ENCODE measurements around the gene PRKD2. TPM values are rescaled to one million over a fixed set of nuclear protein-coding genes. Genes with fewer than 3 reads are reported as not detected.

Gene PRKD2
- total and polyA plus RNA-seq, 10 of the 15 experiments (the other 5 are each of a cell fraction or from before 2014, with no cell fraction given): 2.3 to 98.8 (median 32.9) TPM

- no peak for TF ChIP-seq CUX1 (IDR thresholded peaks at IDR 0.05; ENCODE audit: insufficient replicate concordance, low read depth, low read length)
Measured at GRCh38 chr19:46756544-46756888, 39.6 kb upstream of the PRKD2 start (continued).

- Histone ChIP-seq H4K20me1 (ENCODE audit: control insufficient read depth, insufficient read depth) (no peaks in the 10 kb centered on the region; the same call in 1 of the 2 replicates), H3K27me3 (replicated peaks in 1 of 2; ENCODE audit: control insufficient read depth in 2 of 2, insufficient read depth in 2 of 2, low read length in 1 of 2) (no peaks in the 10 kb centered on the region), H3K4me2 (ENCODE audit: control insufficient read depth, insufficient read depth) (no peak overlapping the region), H3K9ac (ENCODE audit: control insufficient read depth, insufficient read depth, low read length) (no peak overlapping the region), H3K79me2 (ENCODE audit: control insufficient read depth, insufficient read depth, low read length) (no peaks in the 10 kb centered on the region), H3K9me3 (replicated peaks; ENCODE audit: control insufficient read depth, insufficient read depth, low read length) (no peaks in the 10 kb centered on the region), H3K4me3 (no peak overlapping the region), H3K36me3 (ENCODE audit: control insufficient read depth in 2 of 2, insufficient read depth in 2 of 2, low read length in 1 of 2) (no peaks in the 10 kb centered on the region; a peak in 1 of 4 replicates), H3K4me1 (ENCODE audit: control insufficient read depth, insufficient read depth, low read length) (no peaks in the 10 kb centered on the region), H2AFZ (ENCODE audit: control insufficient read depth, low read depth, low read length) (no peak overlapping the region), H3K27ac (ENCODE audit: control insufficient read depth, insufficient read depth) (no peak overlapping the region)
- ChIA-PET RAD21 (ENCODE audit: unreplicated experiment) (no interaction called here), SMC1A (ENCODE audit: uncharacterized antibody, unreplicated experiment) (interaction anchor here (1.0 to 1.2 kb wide), 3 partner anchors 54 to 85 kb away, joined by 3 to 7 read pairs (median 3); no protein-coding TSS in a partner anchor), POLR2A (no interaction called here), CTCF (interaction anchor here (0.6 to 8.9 kb wide), 7 partner anchors 9 to 227 kb away, joined by 3 to 134 read pairs (median 21); no protein-coding TSS in a partner anchor)
- ATAC-seq (no peak), DNase-seq (ENCODE audit: low read depth, low spot score) (no peak), FAIRE-seq (no peak)
- no TSS peak for BruUV-seq (replicated peaks)
- in situ Hi-C loops (cut with MboI): no loop called here
- intact Hi-C loops (cut with micrococcal nuclease; ENCODE audit: unreplicated experiment): no loop called here
- 97% methylated on average over 70 of the region's 86 CpGs for WGBS (ENCODE audit: insufficient coverage, insufficient replicate concordance, low lambda C conversion rate, missing lambda C conversion rate)
- TF ChIP-seq NBN (IDR thresholded peaks at IDR 0.05) (no peak), EZH2 (IDR thresholded peaks at IDR 0.05; ENCODE audit: borderline replicate concordance, control insufficient read depth, low read depth, low read length) (no peak), ASH2L (IDR thresholded peaks at IDR 0.05; ENCODE audit: borderline replicate concordance, low read depth) (no peak), ESRRA (IDR thresholded peaks at IDR 0.05; ENCODE audit: low read length) (no peak), HCFC1 (IDR thresholded peaks at IDR 0.05; ENCODE audit: low read length) (no peak), KAT2A (conservative IDR thresholded peaks at IDR 0.05; ENCODE audit: control insufficient read depth, low read depth, low read length) (no peak), E4F1 (IDR thresholded peaks at IDR 0.05; ENCODE audit: borderline replicate concordance, partially characterized antibody) (no peak), E2F8 (IDR thresholded peaks at IDR 0.05; ENCODE audit: low read depth, partially characterized antibody) (no peak), PML (IDR thresholded peaks at IDR 0.05; ENCODE audit: low read length) (no peak), SUPT20H (IDR thresholded peaks at IDR 0.05; ENCODE audit: borderline replicate concordance, control insufficient read depth, low read depth, low read length) (no peak)
Measured at GRCh38 chr19:46755853-46756543, 39.1 kb upstream of the PRKD2 start.

Data from GM12878 (cell line).